Measurements from ENCODE around the gene HSDL2.

HSDL2 gene

GRCh38 chr9:112348257-112349007 lies 31.5 kb upstream of the HSDL2 start:
- peak overlapping the region; percentile 49 for H3K4me3 ChIP-seq (ENCODE audit: low read depth, low read length)
- no peak for TF ChIP-seq MYC (IDR thresholded peaks at IDR 0.05; ENCODE audit: low read depth, low read length)
- no peak for TF ChIP-seq CTCF (IDR thresholded peaks at IDR 0.05; ENCODE audit: low read depth, low read length)
- no peak for TF ChIP-seq MAX (IDR thresholded peaks at IDR 0.05; ENCODE audit: low read depth, low read length)
- TF ChIP-seq POLR2A (IDR thresholded peaks at IDR 0.05; ENCODE audit: extremely low read depth, insufficient read length): no peak
- peak; percentile 58 for DNase-seq (ENCODE audit: low read depth)

GRCh38 chr9:112349008-112349333 lies 30.9 kb upstream of the HSDL2 start:
- DNase-seq (ENCODE audit: low read depth): no peak
- TF ChIP-seq MAX (IDR thresholded peaks at IDR 0.05; ENCODE audit: low read depth, low read length): no peak
- no peak for TF ChIP-seq MYC (IDR thresholded peaks at IDR 0.05; ENCODE audit: low read depth, low read length)
- no peak for TF ChIP-seq CTCF (IDR thresholded peaks at IDR 0.05; ENCODE audit: low read depth, low read length)
- no peak for TF ChIP-seq POLR2A (IDR thresholded peaks at IDR 0.05; ENCODE audit: extremely low read depth, insufficient read length)
- no peak overlapping the region for H3K4me3 ChIP-seq (ENCODE audit: low read depth, low read length)

- no peak for DNase-seq (ENCODE audit: low read depth)
- TF ChIP-seq MAX (IDR thresholded peaks at IDR 0.05; ENCODE audit: low read depth, low read length) (no peak), POLR2A (IDR thresholded peaks at IDR 0.05; ENCODE audit: extremely low read depth, insufficient read length) (no peak), MYC (IDR thresholded peaks at IDR 0.05; ENCODE audit: low read depth, low read length) (no peak), CTCF (IDR thresholded peaks at IDR 0.05; ENCODE audit: low read depth, low read length) (no peak)
- no peak overlapping the region for H3K4me3 ChIP-seq (ENCODE audit: low read depth, low read length)
These were observed 28.7 kb upstream of the HSDL2 start for GRCh38 chr9:112351184-112351583.

- H3K4me3 ChIP-seq (ENCODE audit: low read depth, low read length): no peak overlapping the region
- no peak for TF ChIP-seq MAX (IDR thresholded peaks at IDR 0.05; ENCODE audit: low read depth, low read length)
- no peak for TF ChIP-seq MYC (IDR thresholded peaks at IDR 0.05; ENCODE audit: low read depth, low read length)
- no peak for TF ChIP-seq POLR2A (IDR thresholded peaks at IDR 0.05; ENCODE audit: extremely low read depth, insufficient read length)
- TF ChIP-seq CTCF (IDR thresholded peaks at IDR 0.05; ENCODE audit: low read depth, low read length): no peak
- DNase-seq (ENCODE audit: low read depth): no peak
These were observed 27.7 kb upstream of the HSDL2 start for GRCh38 chr9:112352209-112352608.

- DNase-seq (ENCODE audit: low read depth): peak; percentile 41
- H3K4me3 ChIP-seq (ENCODE audit: low read depth, low read length): no peak overlapping the region
- no peak for TF ChIP-seq MYC (IDR thresholded peaks at IDR 0.05; ENCODE audit: low read depth, low read length)
- no peak for TF ChIP-seq CTCF (IDR thresholded peaks at IDR 0.05; ENCODE audit: low read depth, low read length)
- TF ChIP-seq POLR2A (IDR thresholded peaks at IDR 0.05; ENCODE audit: extremely low read depth, insufficient read length): no peak
- no peak for TF ChIP-seq MAX (IDR thresholded peaks at IDR 0.05; ENCODE audit: low read depth, low read length)
These were observed 25.7 kb upstream of the HSDL2 start for GRCh38 chr9:112354081-112354743.

Data from NB4 (cell line).